ENCODE measurements around the gene HERC3.

DNA sequence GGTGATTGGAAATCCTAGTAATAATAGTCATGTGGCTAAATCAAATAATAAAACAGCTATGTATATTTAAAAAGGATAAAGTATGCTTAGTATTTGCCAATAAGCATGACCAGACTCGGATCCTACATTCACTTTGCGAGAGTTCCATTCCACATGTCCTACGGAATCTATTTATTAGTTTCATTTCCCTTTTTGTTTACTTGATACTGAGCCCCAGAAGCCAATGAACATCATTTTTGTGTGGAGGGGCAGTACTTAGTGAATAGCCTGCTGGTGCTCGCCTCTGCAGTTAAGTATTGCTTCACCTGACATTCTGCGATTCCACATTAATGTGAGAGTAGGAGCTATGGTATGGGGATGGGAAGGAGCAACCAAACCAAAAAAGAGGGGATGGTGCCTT, 163.9 kb downstream of the HERC3 start:
- TF ChIP-seq, protein P1, sequence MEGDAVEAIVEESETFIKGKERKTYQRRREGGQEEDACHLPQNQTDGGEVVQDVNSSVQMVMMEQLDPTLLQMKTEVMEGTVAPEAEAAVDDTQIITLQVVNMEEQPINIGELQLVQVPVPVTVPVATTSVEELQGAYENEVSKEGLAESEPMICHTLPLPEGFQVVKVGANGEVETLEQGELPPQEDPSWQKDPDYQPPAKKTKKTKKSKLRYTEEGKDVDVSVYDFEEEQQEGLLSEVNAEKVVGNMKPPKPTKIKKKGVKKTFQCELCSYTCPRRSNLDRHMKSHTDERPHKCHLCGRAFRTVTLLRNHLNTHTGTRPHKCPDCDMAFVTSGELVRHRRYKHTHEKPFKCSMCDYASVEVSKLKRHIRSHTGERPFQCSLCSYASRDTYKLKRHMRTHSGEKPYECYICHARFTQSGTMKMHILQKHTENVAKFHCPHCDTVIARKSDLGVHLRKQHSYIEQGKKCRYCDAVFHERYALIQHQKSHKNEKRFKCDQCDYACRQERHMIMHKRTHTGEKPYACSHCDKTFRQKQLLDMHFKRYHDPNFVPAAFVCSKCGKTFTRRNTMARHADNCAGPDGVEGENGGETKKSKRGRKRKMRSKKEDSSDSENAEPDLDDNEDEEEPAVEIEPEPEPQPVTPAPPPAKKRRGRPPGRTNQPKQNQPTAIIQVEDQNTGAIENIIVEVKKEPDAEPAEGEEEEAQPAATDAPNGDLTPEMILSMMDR (IDR thresholded peaks at IDR 0.05), result no peak
- no peak for TF ChIP-seq POLR2A (IDR thresholded peaks at IDR 0.05)

Data from lower leg skin (tissue), 3 donors.